Measurements from ENCODE around the gene CAB39L. TPM values are rescaled to one million over a fixed set of nuclear protein-coding genes. Genes with fewer than 3 reads are reported as not detected.

The CAB39L gene
- total and polyA plus RNA-seq, 12 donors: 7.1 to 33.2 (median 16.9) TPM

DNA sequence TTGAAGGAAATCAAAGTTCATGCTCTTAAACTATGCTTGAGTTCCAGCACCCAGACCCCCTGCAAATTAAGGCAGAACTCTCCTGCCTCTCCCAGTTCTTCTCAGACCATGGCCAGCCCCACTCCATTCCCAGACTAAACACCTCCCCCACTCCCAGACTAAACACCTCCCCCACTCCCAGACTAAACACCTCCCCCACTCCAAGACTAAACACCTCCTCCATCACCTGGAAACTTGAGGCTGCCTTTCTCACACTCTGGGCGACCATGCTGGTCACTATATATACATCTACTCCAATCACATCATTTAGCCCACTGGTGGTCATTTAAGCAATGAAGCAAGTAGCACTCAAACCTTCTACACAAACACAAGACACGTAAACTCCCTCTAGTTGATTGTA is 57.2 kb downstream of the CAB39L start:
- Histone ChIP-seq H3K27me3 (no peaks in the 10 kb centered on the region), H3K9me3 (peaks cover 0 to 10% (median 0%) of the 10 kb centered on the region in 11 donors), H3K4me3 (no peak overlapping the region), H3K36me3 (peaks cover 0 to 11% (median 0%) of the 10 kb centered on the region in 9 donors), H3K4me1 (no peaks in the 10 kb centered on the region), H3K27ac (no peak overlapping the region)
- intact Hi-C loops (cut with DNase I): no loop called here
- TF ChIP-seq, protein P1, sequence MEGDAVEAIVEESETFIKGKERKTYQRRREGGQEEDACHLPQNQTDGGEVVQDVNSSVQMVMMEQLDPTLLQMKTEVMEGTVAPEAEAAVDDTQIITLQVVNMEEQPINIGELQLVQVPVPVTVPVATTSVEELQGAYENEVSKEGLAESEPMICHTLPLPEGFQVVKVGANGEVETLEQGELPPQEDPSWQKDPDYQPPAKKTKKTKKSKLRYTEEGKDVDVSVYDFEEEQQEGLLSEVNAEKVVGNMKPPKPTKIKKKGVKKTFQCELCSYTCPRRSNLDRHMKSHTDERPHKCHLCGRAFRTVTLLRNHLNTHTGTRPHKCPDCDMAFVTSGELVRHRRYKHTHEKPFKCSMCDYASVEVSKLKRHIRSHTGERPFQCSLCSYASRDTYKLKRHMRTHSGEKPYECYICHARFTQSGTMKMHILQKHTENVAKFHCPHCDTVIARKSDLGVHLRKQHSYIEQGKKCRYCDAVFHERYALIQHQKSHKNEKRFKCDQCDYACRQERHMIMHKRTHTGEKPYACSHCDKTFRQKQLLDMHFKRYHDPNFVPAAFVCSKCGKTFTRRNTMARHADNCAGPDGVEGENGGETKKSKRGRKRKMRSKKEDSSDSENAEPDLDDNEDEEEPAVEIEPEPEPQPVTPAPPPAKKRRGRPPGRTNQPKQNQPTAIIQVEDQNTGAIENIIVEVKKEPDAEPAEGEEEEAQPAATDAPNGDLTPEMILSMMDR (IDR thresholded peaks at IDR 0.05): no peak
- DNase-seq (no peak), ATAC-seq (no peak)
- WGBS, 2 donors: 93 to 95% methylated on average over 2 of the region's 2 CpGs

DNA sequence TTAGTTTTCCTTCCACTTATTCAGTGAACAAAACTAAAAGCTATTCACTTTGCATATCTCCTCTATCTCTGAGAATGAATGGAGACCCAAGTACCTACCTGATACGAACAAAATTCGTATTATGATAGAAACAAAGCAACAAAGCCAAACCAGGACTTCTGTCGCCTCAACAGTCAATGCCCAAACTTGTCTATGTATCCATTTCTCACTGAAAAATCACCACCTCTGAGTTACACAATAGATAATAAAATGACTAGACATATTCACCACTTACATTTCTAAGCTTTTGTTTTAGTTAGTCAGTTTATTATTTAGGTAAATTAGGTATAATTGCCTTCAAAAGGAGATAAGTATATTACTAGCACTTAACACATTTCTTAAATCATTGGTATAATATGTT is 67.7 kb downstream of the CAB39L start:
- DNase-seq: no peak
- WGBS, 2 donors: 64 to 79% methylated on average over 3 of the region's 3 CpGs
- peaks cover 0 to 14% (median 6%) of the 10 kb centered on the region in 9 donors for H3K4me1 ChIP-seq
- H3K27ac ChIP-seq: no peak overlapping the region
- no peak for ATAC-seq
- no peaks in the 10 kb centered on the region for H3K27me3 ChIP-seq
- peaks cover 0 to 14% (median 0%) of the 10 kb centered on the region in 9 donors for H3K36me3 ChIP-seq
- H3K4me3 ChIP-seq: no peak overlapping the region
- H3K9me3 ChIP-seq: no peaks in the 10 kb centered on the region
- TF ChIP-seq, protein P1 (IDR thresholded peaks at IDR 0.05): no peak
- intact Hi-C loops (cut with DNase I): no loop called here

DNA sequence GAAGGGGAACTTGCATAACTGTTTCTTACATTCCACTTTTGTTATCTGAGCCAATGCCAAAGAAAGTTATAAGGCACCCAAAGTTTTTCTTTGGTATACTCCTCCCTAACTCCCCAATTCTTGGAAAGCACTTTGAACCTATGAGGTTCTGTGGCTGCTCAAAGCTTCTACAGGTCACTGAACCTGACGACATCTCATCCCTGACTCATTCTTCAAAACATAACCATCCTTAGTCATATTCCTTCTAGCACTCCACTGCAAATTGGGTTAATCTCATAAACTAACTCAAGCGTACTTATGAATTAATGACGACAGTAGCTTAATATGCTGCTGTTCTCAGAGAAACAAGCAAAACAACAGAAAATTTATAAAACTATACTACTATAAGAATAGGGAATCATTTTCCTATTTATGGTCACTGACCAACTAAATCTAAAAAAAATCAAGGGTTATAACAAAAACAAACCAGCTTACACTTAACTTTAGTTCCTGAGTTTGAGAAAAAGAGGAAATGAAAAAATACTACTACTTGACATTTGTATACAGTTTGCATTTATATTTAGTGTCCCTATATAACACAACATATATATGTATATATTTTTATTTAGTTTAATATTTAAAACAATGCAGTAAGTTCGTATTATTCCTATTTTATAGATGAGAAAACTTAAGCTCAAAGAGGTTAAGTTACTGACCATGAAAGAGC is 69.1 kb downstream of the CAB39L start:
- Histone ChIP-seq H3K27me3 (no peaks in the 10 kb centered on the region), H3K9me3 (no peaks in the 10 kb centered on the region), H3K4me3 (no peak overlapping the region), H3K36me3 (peaks cover 0 to 14% (median 0%) of the 10 kb centered on the region in 9 donors), H3K4me1 (peaks cover 0 to 14% (median 6%) of the 10 kb centered on the region in 9 donors), H3K27ac (no peak overlapping the region)
- intact Hi-C loops (cut with DNase I): no loop called here
- WGBS, 2 donors: 80 to 86% methylated on average over 4 of the region's 4 CpGs
- no peak for ATAC-seq
- no peak for DNase-seq
- TF ChIP-seq, protein P1 (IDR thresholded peaks at IDR 0.05): no peak

DNA sequence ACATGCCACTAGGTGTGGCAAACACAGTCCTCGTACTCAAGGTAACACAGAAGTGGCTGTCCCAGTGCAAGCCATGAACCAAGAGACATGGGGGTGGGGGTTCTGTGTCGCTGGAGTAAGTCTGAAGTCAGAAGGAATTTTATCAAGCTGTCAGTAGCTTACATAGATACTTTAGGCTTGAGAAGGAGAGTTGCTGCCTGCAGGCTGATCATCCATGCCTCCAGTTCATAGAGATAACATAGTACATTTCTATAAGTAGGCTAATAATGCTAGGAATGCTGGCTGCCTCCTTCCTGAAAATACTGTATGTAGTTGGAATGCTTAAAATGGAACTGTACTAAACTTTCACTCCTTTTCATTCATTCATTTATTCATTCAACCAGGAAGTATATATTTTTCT is 70.1 kb downstream of the CAB39L start:
- ATAC-seq: no peak

More for the DNA sequence above, 70.1 kb downstream of the CAB39L start:
- no peak for DNase-seq
- Histone ChIP-seq H3K4me3 (no peak overlapping the region), H3K4me1 (peaks cover 0 to 14% (median 6%) of the 10 kb centered on the region in 9 donors), H3K36me3 (peaks cover 0 to 14% (median 0%) of the 10 kb centered on the region in 9 donors), H3K27ac (no peak overlapping the region), H3K9me3 (no peaks in the 10 kb centered on the region), H3K27me3 (no peaks in the 10 kb centered on the region)
- intact Hi-C loops (cut with DNase I): no loop called here
- TF ChIP-seq, protein P1 (IDR thresholded peaks at IDR 0.05): no peak
- WGBS, 2 donors: 56 to 59% methylated on average over 2 of the region's 2 CpGs
